Chondrocyte (in vitro differentiated cells): ENCODE results near the gene F11. TPM values are rescaled to one million over a fixed set of nuclear protein-coding genes. Genes with fewer than 3 reads are reported as not detected.
"Not testable (repeated sequence)": the region's sequence is repeated elsewhere in the genome, so short reads cannot be mapped to it uniquely, and the experiment has no call there.

Experiments used
- DNase-seq: peaks from one replicate; pipeline ENCODE4 v3.0.0; 2021; ENCODE audit warnings: mixed read lengths, low spot score
- H3K27ac Mint-ChIP-seq: one replicate; pipeline ENCODE4 v1.8.0; 2021; ENCODE audit warnings: mild to moderate bottlenecking, moderate library complexity, mixed read lengths; ENCODE audit not compliant: unreplicated experiment
- H3K27me3 Mint-ChIP-seq: 2 replicates; pipeline ENCODE4 v1.8.0; 2021; ENCODE audit warnings: low read depth, mixed read lengths
- H3K36me3 Mint-ChIP-seq: 2 replicates; pipeline ENCODE4 v1.8.0; 2021; ENCODE audit warnings: low read depth, mixed read lengths
- H3K4me1 Mint-ChIP-seq: 2 replicates; pipeline ENCODE4 v1.8.0; 2021; ENCODE audit warnings: low read depth, mild to moderate bottlenecking, mixed read lengths
- H3K4me3 Mint-ChIP-seq: one replicate; pipeline ENCODE4 v1.8.0; 2021; ENCODE audit warnings: mild to moderate bottlenecking, moderate library complexity, mixed read lengths; ENCODE audit not compliant: unreplicated experiment
- H3K9me3 Mint-ChIP-seq: 2 replicates; pipeline ENCODE4 v1.8.0; 2021; ENCODE audit warnings: low read depth, mixed read lengths
- CTCF ChIP-seq: fragments of 200-600 bp; sonication (generic); IDR thresholded peaks from 2 replicates; pipeline ENCODE4 v1.5.0; 2021; ENCODE audit warnings: antibody characterized with exemption, mild to moderate bottlenecking, moderate library complexity
- total RNA-seq: library from RNA; stranded (reverse); gene quantifications from 3 replicates; pipeline ENCODE4 v1.2.1, GENCODE V29; 2021

Gene F11
- total RNA-seq, 1 donor from 2014 or later: not detected

GRCh38 chr4:186266729-186267456 lies 904 bp downstream of the F11 start:
- Mint-ChIP-seq H3K36me3 (no peaks in the 10 kb centered on the region), H3K4me1 (peaks cover 11% of the 10 kb centered on the region), H3K27me3 (peaks cover 6% of the 10 kb centered on the region), H3K4me3 (peak overlapping the region; percentile 67), H3K9me3 (peaks cover 2% of the 10 kb centered on the region), H3K27ac (peak overlapping the region; percentile 80)
- TF ChIP-seq CTCF: no peak
- no peak for DNase-seq

- H3K36me3 Mint-ChIP-seq: no peaks in the 10 kb centered on the region
- H3K27me3 Mint-ChIP-seq: peaks cover 21% of the 10 kb centered on the region
- no peak for DNase-seq
- no peak for TF ChIP-seq CTCF
- H3K27ac Mint-ChIP-seq: no peak overlapping the region
- H3K4me1 Mint-ChIP-seq: peaks cover 11% of the 10 kb centered on the region
- peaks cover 2% of the 10 kb centered on the region for H3K9me3 Mint-ChIP-seq
- H3K4me3 Mint-ChIP-seq: no peak overlapping the region
Measured at GRCh38 chr4:186271081-186271678, 5.2 kb downstream of the F11 start.

GRCh38 chr4:186272699-186273391 lies 6.9 kb downstream of the F11 start:
- no peaks in the 10 kb centered on the region for H3K4me1 Mint-ChIP-seq
- no peak overlapping the region for H3K27ac Mint-ChIP-seq
- H3K27me3 Mint-ChIP-seq: peaks cover 23% of the 10 kb centered on the region
- H3K9me3 Mint-ChIP-seq: peaks cover 2% of the 10 kb centered on the region
- H3K4me3 Mint-ChIP-seq: no peak overlapping the region
- no peaks in the 10 kb centered on the region for H3K36me3 Mint-ChIP-seq
- no peak for DNase-seq
- TF ChIP-seq CTCF: no peak

- peaks cover 23% of the 10 kb centered on the region for H3K27me3 Mint-ChIP-seq
- H3K9me3 Mint-ChIP-seq, H3K4me1 Mint-ChIP-seq, H3K36me3 Mint-ChIP-seq, H3K4me3 Mint-ChIP-seq, DNase-seq, H3K27ac Mint-ChIP-seq: not testable (repeated sequence)
Measured at GRCh38 chr4:186273392-186273789, 7.4 kb downstream of the F11 start.

GRCh38 chr4:186283311-186283710 lies 17.3 kb downstream of the F11 start:
- H3K4me1 Mint-ChIP-seq: no peaks in the 10 kb centered on the region
- H3K27me3 Mint-ChIP-seq: peaks cover 5% of the 10 kb centered on the region
- no peak for TF ChIP-seq CTCF
- no peak for DNase-seq
- no peaks in the 10 kb centered on the region for H3K36me3 Mint-ChIP-seq
- H3K9me3 Mint-ChIP-seq: no peaks in the 10 kb centered on the region
- H3K27ac Mint-ChIP-seq: no peak overlapping the region
- H3K4me3 Mint-ChIP-seq: no peak overlapping the region
